Mucosa of gallbladder (tissue), 1 donor: ENCODE results near the gene MEF2D. TPM values are rescaled to one million over a fixed set of nuclear protein-coding genes. Genes with fewer than 3 reads are reported as not detected.

Experiments
- DNase-seq: peaks from one replicate; pipeline ENCODE4 v3.0.0-alpha.2; 2020; ENCODE audit warnings: low spot score
- total RNA-seq: library from RNA; stranded (reverse); gene quantifications from one replicate; pipeline ENCODE4 v1.2.1, GENCODE V29; 2021
- donor health status: DM: no; HTN: no; CAD: no.

The MEF2D gene
- total RNA-seq, 1 donor from 2014 or later = 57.8 TPM

GRCh38 chr1:156428746-156429288, 71.8 kb downstream of the MEF2D start:
- DNase-seq = no peak

DNA sequence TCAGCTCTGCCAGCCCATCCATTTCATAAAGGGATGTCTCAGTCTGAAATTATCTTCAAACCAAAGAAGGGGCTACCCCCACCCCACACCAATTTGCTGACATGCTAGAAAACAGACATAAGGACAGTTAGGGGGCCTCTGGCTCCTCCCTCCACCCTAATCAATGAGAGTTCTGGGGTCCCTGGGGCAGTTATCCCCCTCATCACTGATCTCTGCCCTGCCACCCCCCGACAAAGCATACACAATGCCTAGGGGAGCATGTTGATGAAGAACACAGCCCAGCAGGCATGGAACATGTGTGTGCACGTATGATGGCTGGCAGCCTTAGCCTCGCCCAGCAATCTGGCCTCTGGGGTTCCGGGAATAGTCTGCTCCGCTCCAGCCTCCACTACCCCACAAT, 72.6 kb downstream of the MEF2D start:
- DNase-seq = no peak

GRCh38 chr1:156425943-156426342, 74.6 kb downstream of the MEF2D start:
- no peak for DNase-seq

- no peak for DNase-seq
Observed at GRCh38 chr1:156424806-156425432, 75.7 kb downstream of the MEF2D start.

DNA sequence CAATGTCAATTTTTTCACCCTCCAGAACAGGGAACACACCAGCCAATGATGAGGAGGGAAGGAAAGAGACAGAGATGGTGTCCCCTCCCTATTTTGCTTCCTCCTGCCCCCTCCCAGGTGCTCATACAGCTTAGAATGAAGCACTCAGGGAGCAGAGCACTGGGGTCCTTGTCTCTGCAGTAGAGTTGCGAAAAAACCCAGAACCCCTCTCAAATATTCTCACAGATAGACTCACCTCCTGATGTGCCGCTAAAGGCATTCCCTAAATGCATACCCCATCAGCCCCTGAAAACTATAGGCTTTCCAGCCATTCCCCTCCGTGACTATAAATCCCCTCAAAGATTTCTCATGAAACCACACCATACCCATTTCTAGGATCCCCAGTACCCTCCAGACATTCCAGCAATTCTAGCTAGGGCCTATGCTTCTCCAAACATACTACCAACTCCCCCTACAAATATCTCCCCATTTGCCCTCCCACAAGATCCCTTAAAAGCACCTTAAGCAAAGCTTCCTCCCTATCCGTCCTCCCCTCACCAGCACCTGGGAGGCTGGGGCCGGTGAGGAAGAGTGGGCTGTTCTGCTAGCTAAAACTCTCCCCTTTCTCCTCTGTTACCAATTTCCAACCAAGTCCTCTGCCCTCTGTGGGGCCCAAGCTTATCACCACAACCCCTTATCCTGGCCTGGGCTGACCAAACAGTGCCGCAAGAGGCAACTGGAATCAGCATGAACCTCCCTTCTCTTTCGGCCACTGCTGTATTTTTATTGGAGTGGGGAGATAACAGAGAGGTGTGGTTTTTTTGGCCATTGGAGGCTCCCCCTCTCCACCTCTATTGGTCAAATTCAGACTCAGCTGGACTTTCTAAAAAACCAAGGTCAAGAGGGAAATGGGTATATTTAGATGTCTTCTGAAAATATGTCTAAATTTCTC, 76.9 kb downstream of the MEF2D start:
- DNase-seq = no peak

GRCh38 chr1:156422602-156423091, 77.9 kb downstream of the MEF2D start:
- DNase-seq = no peak

DNA sequence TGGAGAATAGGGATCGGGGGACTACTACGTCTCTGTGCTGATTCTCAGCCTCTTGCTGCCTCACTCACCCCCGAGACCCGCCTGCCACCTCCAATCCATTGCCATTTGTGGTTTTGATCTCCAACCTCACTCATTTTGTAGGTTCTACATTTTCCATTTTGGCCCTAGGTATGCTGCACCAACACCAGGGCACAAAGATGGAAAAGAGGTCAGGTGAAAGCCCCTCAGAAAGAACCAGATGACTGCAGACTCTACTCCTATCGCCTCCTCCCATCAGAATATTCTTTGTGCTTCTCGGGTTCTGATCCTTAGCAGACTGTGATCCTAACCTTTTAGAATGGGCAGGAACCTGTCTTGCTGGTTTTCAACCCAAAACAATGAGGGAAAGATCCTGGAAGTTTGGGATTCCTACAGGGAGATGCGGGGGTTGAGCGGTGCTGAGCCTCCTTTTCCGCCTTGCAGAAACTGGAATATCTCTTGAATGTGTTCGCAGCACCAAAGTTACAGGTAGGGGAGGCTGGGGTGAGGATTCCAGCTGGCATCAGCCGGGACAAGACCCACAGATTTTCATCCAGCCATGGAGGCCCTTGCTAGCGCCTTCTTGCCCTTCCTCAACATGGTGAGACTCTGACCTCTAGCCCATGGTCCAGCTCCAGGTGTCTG, 78.5 kb downstream of the MEF2D start:
- no peak for DNase-seq

DNA sequence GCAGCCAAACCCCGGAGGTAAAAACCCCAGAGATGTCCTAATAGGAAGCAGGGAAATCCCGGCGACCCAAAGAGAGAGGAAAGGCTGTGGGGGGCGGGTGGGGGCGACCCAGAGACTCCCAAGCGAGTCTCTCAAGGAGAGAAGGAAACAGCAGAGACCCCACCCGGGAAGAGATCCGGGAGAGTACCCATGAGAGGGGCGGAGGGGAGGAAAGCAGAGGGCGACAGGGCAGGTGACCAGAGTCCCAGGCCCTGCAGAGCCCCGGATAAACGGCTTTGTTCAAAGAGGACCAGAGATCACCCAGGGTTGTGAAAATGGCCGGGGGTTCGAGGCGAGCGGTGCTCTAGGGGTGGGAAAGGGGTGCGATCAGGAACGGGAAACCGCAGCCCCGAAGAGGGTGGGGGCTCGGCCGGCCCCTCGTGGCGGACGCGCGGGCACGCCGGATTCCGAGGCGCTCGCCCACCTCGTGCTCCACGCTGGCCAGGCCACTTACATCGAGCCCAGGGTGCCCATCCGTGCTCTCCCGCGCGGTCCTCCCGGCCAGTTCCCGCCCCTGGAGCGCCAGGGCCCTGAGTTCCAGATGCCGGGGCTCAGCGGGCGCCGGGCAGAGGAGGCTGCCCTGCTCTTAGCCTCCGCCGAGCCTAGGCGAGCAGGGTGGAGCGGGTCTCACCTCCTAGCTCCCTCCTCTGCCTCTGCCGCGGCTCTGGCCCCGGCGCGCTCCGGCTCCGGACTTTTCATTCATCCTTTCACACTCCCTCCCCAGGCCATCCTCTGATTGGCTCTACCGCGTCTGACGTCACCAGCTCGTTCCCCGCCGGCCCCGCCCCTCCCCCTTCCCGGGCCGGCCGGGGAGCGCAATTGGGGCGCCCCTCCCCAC, 79.3 kb downstream of the MEF2D start:
- peak; percentile 72 for DNase-seq

DNA sequence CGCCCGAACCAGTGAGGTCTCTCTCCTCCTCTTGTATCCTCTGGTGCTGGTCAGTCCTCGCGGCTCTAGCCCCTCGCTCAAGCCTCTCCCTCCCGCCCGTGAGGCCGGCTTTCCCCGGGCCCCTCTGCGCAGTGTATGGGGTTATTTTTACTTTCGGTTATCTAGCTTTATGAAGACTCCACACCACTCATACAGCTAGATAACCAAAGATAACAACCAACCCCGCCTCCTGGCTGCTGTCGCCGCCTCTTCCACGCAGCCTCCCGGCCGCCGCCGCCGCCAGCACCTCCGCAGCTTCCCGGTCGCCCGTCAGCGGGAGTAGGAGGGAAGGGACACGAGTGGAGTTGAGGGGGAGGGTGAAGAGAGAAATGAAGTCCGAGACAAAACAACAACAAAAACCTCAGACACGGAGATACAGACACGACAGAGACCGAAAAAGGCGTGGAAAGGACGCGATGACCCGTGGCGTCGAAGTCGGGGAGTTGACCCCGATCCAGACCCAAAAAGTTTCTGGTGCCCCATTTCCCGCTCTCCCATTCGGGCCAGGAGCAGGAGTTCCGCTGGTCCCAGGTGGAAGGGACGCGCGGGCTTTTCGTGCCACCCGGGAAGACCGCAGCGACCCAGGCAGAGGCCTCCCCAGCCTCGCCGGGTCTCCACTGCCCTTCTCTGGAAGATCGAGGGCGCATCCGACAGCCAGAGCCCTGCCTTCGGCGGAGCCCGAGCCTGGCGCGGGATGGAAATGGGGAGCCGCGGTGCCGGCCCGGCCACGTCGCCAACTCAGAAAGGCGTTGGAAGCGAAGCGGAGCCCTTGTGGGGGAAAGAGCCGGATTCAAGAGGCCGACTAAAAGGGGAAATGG, 80.1 kb downstream of the MEF2D start:
- DNase-seq = no peak

- no peak for DNase-seq
Observed at GRCh38 chr1:156419854-156420204, 80.7 kb downstream of the MEF2D start.

GRCh38 chr1:156418416-156419070, 82.0 kb downstream of the MEF2D start:
- no peak for DNase-seq

DNA sequence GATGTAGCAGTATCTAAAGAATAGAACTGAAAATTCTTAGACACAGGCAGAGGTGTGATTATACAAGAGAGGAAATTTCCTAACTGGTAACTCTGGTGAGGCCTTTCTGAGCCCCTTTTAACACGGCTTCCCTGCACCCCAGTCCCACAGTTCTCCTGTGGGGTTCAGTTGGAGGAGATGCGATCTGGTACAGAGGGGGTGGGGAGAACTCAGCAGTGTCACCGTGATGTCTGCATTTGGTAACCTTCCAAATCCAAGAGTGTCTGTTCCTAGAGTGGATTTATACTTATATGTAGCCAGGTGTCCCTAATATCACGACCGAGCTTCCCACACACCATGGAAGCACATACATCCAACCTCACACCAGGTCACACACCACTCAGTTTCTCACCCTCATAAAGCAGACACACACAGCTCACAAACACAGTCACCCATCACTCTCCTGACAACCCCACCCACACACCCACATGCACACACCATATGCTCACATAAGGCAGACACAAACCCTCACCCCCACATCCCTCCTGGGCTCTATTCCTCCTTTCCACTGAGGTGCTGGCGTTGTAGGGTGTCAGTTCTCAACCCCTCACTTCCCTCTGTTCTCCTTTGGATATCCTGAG, 83.1 kb downstream of the MEF2D start:
- no peak for DNase-seq

GRCh38 chr1:156416993-156417392, 83.6 kb downstream of the MEF2D start:
- no peak for DNase-seq

DNA sequence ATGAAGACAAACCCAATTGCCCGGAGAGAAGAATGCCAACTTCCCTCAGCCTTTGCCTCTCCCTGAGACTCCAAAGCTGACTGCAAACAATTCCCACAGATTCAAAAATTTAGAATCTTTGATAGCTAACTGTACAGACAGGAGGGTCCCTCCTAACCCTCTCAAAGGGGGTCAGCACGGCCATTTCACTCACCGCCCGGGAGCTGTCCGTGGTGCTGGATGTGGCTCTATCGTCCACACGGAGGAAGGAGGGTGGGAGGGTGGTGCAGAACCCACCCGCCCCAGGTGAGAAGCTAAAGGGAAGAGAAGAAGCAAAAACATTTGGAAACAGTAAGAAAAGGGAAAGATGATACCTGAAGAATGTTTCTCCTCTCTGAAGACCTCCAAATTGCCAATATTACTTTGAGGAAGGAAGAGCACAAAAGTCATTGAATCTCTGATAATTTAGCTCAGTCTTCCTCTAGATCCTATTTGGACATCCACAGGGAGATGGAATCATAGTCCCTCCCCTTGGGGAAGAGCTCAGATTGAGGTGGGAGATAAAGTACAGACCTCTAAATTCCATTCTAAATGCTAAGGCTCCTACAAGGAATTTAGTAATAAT, 86.0 kb downstream of the MEF2D start:
- no peak for DNase-seq

Other genes with a start within 250 kb of the MEF2D start
- gene SMG5, start 217.9 kb downstream of the MEF2D start, total RNA-seq = 107 TPM
- gene TMEM79, start 216.4 kb downstream of the MEF2D start, total RNA-seq = 9.6 TPM
- 67.1 TPM for gene GLMP, start 205.1 kb downstream of the MEF2D start, total RNA-seq
- gene VHLL, start 201.5 kb downstream of the MEF2D start, total RNA-seq = not detected
- gene CCT3, start 162.5 kb downstream of the MEF2D start, total RNA-seq = 202 TPM
- not detected for gene TSACC, start 162.2 kb downstream of the MEF2D start, total RNA-seq
- gene RHBG, start 131.6 kb downstream of the MEF2D start, total RNA-seq = 0.29 TPM
- 2.5 TPM for gene IQGAP3, start 71.8 kb upstream of the MEF2D start, total RNA-seq
- gene TTC24, start 78.9 kb upstream of the MEF2D start, total RNA-seq = 0.60 TPM
- gene NAXE, start 91.0 kb upstream of the MEF2D start, total RNA-seq = 99.0 TPM
- 12.6 TPM for gene GPATCH4, start 100.7 kb upstream of the MEF2D start, total RNA-seq
- gene HAPLN2, start 118.6 kb upstream of the MEF2D start, total RNA-seq = 0.43 TPM
- gene BCAN, start 141.3 kb upstream of the MEF2D start, total RNA-seq = 0.52 TPM
- gene NES, start 176.6 kb upstream of the MEF2D start, total RNA-seq = 26.1 TPM
- gene CRABP2, start 204.8 kb upstream of the MEF2D start, total RNA-seq = 3.5 TPM
- gene METTL25B, start 227.7 kb upstream of the MEF2D start, total RNA-seq = 48.0 TPM
- 24.1 TPM for gene ISG20L2, start 228.0 kb upstream of the MEF2D start, total RNA-seq
- 63.7 TPM for gene MRPL24, start 240.3 kb upstream of the MEF2D start, total RNA-seq